ENCODE measurements around the gene AADACL2. TPM values are rescaled to one million over a fixed set of nuclear protein-coding genes. Genes with fewer than 3 reads are reported as not detected.

Gene AADACL2, protein sequence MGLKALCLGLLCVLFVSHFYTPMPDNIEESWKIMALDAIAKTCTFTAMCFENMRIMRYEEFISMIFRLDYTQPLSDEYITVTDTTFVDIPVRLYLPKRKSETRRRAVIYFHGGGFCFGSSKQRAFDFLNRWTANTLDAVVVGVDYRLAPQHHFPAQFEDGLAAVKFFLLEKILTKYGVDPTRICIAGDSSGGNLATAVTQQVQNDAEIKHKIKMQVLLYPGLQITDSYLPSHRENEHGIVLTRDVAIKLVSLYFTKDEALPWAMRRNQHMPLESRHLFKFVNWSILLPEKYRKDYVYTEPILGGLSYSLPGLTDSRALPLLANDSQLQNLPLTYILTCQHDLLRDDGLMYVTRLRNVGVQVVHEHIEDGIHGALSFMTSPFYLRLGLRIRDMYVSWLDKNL
- total RNA-seq = not detected in 2 replicates

DNA sequence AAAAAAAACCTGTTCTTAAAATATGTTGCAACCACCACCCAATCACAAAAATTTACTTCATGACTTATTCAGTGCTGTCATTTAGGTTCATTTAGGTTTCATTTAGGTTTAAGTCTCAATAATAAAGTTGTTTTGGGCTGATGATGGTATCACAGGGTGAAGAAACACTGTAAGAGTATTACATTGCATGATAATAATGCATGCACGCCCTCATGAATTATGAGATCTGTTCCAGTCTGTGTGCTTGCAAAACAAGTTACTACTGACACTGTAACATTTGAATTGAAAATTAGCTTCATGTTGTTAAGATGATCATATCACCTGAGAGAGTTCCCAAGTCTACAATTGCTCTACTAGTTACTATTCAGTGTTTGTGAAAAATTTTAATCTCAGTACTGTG, at the start of gene AADACL2:
Gene AADACL2 (plus strand): TSS at position 315 of the 400 bp plus-strand sequence. CDS start 109 bp downstream, outside the sequence.

Other genes starting within 250 kb of the AADACL2 start
- 2.3 and 2.6 TPM in 2 replicates for gene AADAC, start 80.2 kb downstream of the AADACL2 start, total RNA-seq
- under 0.01 TPM in 1 of 2 replicates, not detected in the other for gene SUCNR1, start 139.7 kb downstream of the AADACL2 start, total RNA-seq

Data from cardiac atrium fibroblast (primary cell).